Mucosa of rectum (tissue), 2 donors: ENCODE data around the gene NANOG.
"Not testable (repeated sequence)": the region's sequence is repeated elsewhere in the genome, so short reads cannot be mapped to it uniquely, and the experiment has no call there.

Source experiments
- H3K27ac ChIP-seq, 2 donors: one replicate each; pipeline ENCODE4 v1.7.0; 2013; ENCODE audit warnings: inconsistent platforms in 2 of 2, low read depth in 2 of 2, low read length in 2 of 2
- H3K27me3 ChIP-seq, 2 donors: one replicate each; pipeline ENCODE4 v1.7.0; 2013; ENCODE audit warnings: low read length in 2 of 2; ENCODE audit not compliant: control insufficient read depth in 2 of 2, insufficient read depth in 2 of 2
- H3K36me3 ChIP-seq, 2 donors: one replicate each; pipeline ENCODE4 v1.7.0; 2013; ENCODE audit warnings: low read length in 2 of 2; ENCODE audit not compliant: control insufficient read depth in 2 of 2, insufficient read depth in 2 of 2
- H3K4me1 ChIP-seq, 2 donors: one replicate each; pipeline ENCODE4 v1.7.0; 2013; ENCODE audit warnings: low read length in 2 of 2, mild to moderate bottlenecking in 1 of 2; ENCODE audit not compliant: control insufficient read depth in 2 of 2, insufficient read depth in 2 of 2
- H3K4me3 ChIP-seq, 2 donors: one replicate each; pipeline ENCODE4 v1.7.0; 2013; ENCODE audit warnings: low read length in 2 of 2
- H3K9ac ChIP-seq, 2 donors: one replicate each; pipeline ENCODE4 v1.7.0; 2013; ENCODE audit warnings: low read length in 2 of 2, low read depth in 1 of 2, mild to moderate bottlenecking in 1 of 2
- H3K9me3 ChIP-seq, 2 donors: one replicate each; pipeline ENCODE4 v1.7.0; 2013; ENCODE audit warnings: low read length in 2 of 2; ENCODE audit not compliant: control insufficient read depth in 2 of 2
- donor health status: healthy.
- donor health status: Normal muscosa, but diverticular disease.

Gene NANOG

GRCh38 chr12:7798750-7799308 lies 9.6 kb downstream of the NANOG start:
- H3K27me3 ChIP-seq, H3K9ac ChIP-seq, H3K4me1 ChIP-seq, H3K9me3 ChIP-seq, H3K4me3 ChIP-seq, H3K36me3 ChIP-seq, H3K27ac ChIP-seq: not testable (repeated sequence)

- no peak overlapping the region for H3K27ac ChIP-seq
- no peaks in the 10 kb centered on the region for H3K4me1 ChIP-seq
- H3K27me3 ChIP-seq = no peaks in the 10 kb centered on the region
- no peaks in the 10 kb centered on the region for H3K9me3 ChIP-seq
- H3K9ac ChIP-seq = no peak overlapping the region
- H3K36me3 ChIP-seq = no peaks in the 10 kb centered on the region
- no peak overlapping the region for H3K4me3 ChIP-seq
Observed at GRCh38 chr12:7801460-7801859, 12.3 kb downstream of the NANOG start.

DNA sequence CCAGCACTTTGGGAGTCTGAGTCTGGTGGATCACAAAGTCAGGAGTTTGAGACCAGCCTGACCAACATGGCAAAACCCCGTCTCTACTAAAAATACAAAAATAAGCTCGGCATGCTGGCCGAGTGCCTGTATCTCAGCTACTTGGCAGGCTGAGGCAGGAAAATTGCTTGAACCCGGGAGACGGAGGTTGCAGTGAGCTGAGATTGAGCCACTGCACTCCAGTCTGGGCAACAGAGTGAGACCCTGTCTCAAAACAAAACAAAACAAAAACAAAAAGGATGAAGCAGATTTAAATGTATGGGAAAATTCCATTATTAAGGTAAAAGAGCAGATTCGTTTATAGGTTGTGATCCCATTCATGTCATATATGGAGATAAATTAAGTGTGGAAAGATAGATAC lies 17.1 kb downstream of the NANOG start:
- H3K4me3 ChIP-seq, H3K4me1 ChIP-seq, H3K9me3 ChIP-seq, H3K27me3 ChIP-seq, H3K9ac ChIP-seq, H3K27ac ChIP-seq, H3K36me3 ChIP-seq: not testable (repeated sequence)

DNA sequence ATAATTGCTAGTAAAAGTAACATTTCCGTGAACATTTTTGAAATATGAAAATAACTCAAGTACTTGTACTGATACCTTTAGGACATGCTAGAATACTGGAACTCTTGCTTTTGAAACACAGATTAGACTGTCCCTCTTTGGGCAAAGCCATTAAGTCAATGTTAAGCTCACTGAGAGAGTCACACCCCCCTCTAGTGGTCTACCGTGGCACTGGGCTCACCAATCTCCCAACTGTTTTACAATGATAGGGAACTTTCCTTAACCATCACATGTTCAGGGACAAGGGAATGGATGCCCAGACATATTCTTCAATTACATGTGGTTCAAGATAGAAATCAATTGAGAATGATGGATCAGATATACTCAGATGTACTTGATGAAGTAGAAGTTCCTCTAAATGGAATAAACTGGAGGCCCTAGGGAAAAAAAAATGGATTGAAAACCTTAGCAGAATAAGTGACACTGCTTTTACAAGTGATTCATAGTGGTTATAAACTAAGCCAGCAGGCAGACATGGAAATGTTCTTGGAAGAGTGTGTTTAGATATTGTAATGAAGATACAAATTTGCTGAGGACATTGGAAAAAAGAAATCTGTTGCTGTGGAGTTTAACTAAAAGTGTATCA lies 17.8 kb downstream of the NANOG start:
- no peak overlapping the region for H3K4me3 ChIP-seq
- no peak overlapping the region for H3K9ac ChIP-seq
- H3K27me3 ChIP-seq = no peaks in the 10 kb centered on the region
- H3K27ac ChIP-seq = no peak overlapping the region
- H3K36me3 ChIP-seq = no peaks in the 10 kb centered on the region
- no peaks in the 10 kb centered on the region for H3K9me3 ChIP-seq
- H3K4me1 ChIP-seq = no peaks in the 10 kb centered on the region

DNA sequence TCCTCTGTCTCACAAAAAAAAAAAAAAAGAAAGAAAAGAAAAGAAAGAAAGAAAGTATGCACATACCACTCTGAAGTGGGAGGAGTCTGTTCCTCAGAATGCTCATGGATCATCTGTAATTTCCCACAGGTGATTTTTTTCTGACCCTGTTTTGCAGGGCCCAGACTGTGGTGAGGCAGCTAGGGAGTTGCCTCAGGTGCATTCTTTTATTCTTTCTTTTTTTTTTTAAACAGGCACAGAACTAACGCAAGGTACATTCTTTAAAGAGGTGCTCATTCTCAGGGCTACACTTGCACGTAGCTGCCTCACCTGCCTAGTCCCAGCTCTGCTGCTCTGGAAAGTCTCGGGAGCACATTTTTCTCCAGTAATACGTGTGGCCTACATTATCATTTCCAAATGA lies 36.6 kb downstream of the NANOG start:
- not testable (repeated sequence) for H3K4me3 ChIP-seq, H3K27me3 ChIP-seq, H3K4me1 ChIP-seq, H3K9ac ChIP-seq, H3K9me3 ChIP-seq, H3K36me3 ChIP-seq, H3K27ac ChIP-seq

- H3K27ac ChIP-seq, H3K9me3 ChIP-seq, H3K36me3 ChIP-seq, H3K4me1 ChIP-seq, H3K9ac ChIP-seq, H3K27me3 ChIP-seq, H3K4me3 ChIP-seq: not testable (repeated sequence)
Observed at GRCh38 chr12:7829737-7830136, 40.5 kb downstream of the NANOG start.

DNA sequence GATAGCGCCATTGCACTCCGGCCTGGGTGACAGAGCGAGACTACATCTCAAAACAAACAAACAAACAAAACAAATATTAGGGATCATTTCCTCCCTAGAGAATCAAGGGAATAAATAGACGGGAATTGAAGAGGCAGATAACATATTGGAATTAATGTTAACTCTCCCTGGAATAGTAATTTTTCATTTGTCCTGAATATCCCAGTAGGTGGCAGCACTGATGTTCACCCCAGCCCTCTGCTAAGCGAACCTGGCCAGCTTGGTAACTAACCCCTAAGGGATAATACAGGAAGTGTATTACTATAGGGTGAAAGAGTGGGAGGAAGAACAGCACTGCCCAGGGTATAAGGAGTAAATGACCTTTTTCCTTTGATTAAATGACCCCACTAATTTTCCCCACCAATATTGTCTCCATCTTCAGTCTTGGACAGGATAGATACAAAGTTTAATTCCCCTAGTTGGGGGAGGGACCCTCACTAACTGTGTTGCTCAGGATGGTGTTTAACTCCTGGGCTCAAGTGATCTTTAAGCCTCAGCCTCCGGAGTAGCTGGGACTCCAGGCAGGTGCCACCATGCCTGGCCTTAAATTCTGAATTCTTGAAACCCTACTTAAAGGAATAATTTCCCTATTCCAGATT lies 43.0 kb downstream of the NANOG start:
- Histone ChIP-seq H3K36me3 (no peaks in the 10 kb centered on the region), H3K4me3 (no peak overlapping the region), H3K9ac (no peak overlapping the region), H3K4me1 (no peaks in the 10 kb centered on the region), H3K9me3 (no peaks in the 10 kb centered on the region), H3K27ac (no peak overlapping the region), H3K27me3 (no peaks in the 10 kb centered on the region)

DNA sequence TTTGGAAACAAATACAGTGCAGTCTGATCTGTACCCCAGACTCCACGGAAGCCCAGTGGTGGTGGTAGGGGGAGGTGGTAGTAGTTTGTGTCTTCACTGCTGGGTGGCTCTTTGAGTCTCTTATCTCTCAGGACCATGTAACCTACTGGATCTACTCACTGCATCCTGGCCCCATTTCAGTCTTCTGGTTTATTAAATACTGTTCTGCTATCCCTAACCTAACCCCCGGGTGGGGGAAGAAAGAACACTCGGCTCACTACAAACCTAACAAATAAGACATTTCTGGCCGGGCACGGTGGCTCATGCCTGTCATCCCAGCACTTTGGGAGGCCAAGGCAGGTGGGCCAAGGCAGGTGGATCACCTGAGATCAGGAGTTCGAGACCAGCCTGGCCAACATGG lies 44.0 kb downstream of the NANOG start:
- not testable (repeated sequence) for H3K4me1 ChIP-seq, H3K9ac ChIP-seq, H3K4me3 ChIP-seq, H3K36me3 ChIP-seq, H3K27ac ChIP-seq, H3K9me3 ChIP-seq, H3K27me3 ChIP-seq

- H3K9ac ChIP-seq = no peak overlapping the region
- H3K4me1 ChIP-seq = no peaks in the 10 kb centered on the region
- no peak overlapping the region for H3K27ac ChIP-seq
- no peaks in the 10 kb centered on the region for H3K27me3 ChIP-seq
- H3K36me3 ChIP-seq = no peaks in the 10 kb centered on the region
- H3K4me3 ChIP-seq = no peak overlapping the region
- no peaks in the 10 kb centered on the region for H3K9me3 ChIP-seq
Observed at GRCh38 chr12:7833831-7834230, 44.6 kb downstream of the NANOG start.

- H3K4me1 ChIP-seq = no peaks in the 10 kb centered on the region
- no peaks in the 10 kb centered on the region for H3K9me3 ChIP-seq
- no peak overlapping the region for H3K4me3 ChIP-seq
- H3K27ac ChIP-seq = no peak overlapping the region
- no peaks in the 10 kb centered on the region for H3K36me3 ChIP-seq
- no peak overlapping the region for H3K9ac ChIP-seq
- H3K27me3 ChIP-seq = no peaks in the 10 kb centered on the region
Observed at GRCh38 chr12:7834701-7835100, 45.5 kb downstream of the NANOG start.
